Endodermal cell (in vitro differentiated cells): Measurements from ENCODE around the gene OIP5. TPM values are rescaled to one million over a fixed set of nuclear protein-coding genes. Genes with fewer than 3 reads are reported as not detected.
"Not testable (repeated sequence)": the region's sequence is repeated elsewhere in the genome, so short reads cannot be mapped to it uniquely, and the experiment has no call there.

Source experiments
- DNase-seq: peaks from one replicate; pipeline ENCODE4 v3.0.0-alpha.2; 2017
- H3K27ac ChIP-seq: 2 replicates; pipeline ENCODE4 v1.5.1; 2013; ENCODE audit warnings: mild to moderate bottlenecking, low read depth, low read length, moderate library complexity
- H3K27me3 ChIP-seq: 2 replicates; pipeline ENCODE4 v1.6.1; 2013; ENCODE audit warnings: mild to moderate bottlenecking, low read length, moderate library complexity; ENCODE audit not compliant: insufficient read depth, control insufficient read depth, poor library complexity, severe bottlenecking
- H3K36me3 ChIP-seq: 2 replicates; pipeline ENCODE4 v1.7.0; 2013; ENCODE audit warnings: mild to moderate bottlenecking, low read length, moderate library complexity; ENCODE audit not compliant: control insufficient read depth, insufficient read depth
- H3K4me1 ChIP-seq: one replicate; pipeline ENCODE4 v1.7.0; 2013; ENCODE audit warnings: low read length; ENCODE audit not compliant: control insufficient read depth, insufficient read depth
- H3K4me3 ChIP-seq: 2 replicates; pipeline ENCODE4 v1.5.1; 2013; ENCODE audit warnings: mild to moderate bottlenecking, low read length, moderate library complexity
- H3K9ac ChIP-seq: 2 replicates; pipeline ENCODE4 v1.6.1; 2013; ENCODE audit warnings: mild to moderate bottlenecking, low read length, moderate library complexity; ENCODE audit not compliant: poor library complexity, severe bottlenecking; ENCODE audit errors: extremely low read depth
- H3K9me3 ChIP-seq: 2 replicates; pipeline ENCODE4 v1.6.1; 2013; ENCODE audit warnings: mild to moderate bottlenecking, low read length, moderate library complexity; ENCODE audit not compliant: control insufficient read depth
- H3K27ac Mint-ChIP-seq: 2 replicates; pipeline ENCODE4 v1.8.0; 2020; ENCODE audit warnings: mixed read lengths
- H3K27me3 Mint-ChIP-seq: 2 replicates; pipeline ENCODE4 v1.8.0; 2021; ENCODE audit warnings: mild to moderate bottlenecking, mixed read lengths; ENCODE audit not compliant: insufficient read depth
- H3K36me3 Mint-ChIP-seq: 2 replicates; pipeline ENCODE4 v1.8.0; 2020; ENCODE audit warnings: low read depth, mixed read lengths
- H3K4me1 Mint-ChIP-seq: 2 replicates; pipeline ENCODE4 v1.8.0; 2020; ENCODE audit warnings: mixed read lengths
- H3K4me3 Mint-ChIP-seq: 2 replicates; pipeline ENCODE4 v1.8.0; 2020; ENCODE audit warnings: mild to moderate bottlenecking, moderate library complexity, mixed read lengths
- H3K9me3 Mint-ChIP-seq: 2 replicates; pipeline ENCODE4 v1.8.0; 2020; ENCODE audit warnings: mild to moderate bottlenecking, mixed read lengths
- WGBS, 2 experiments: methylation state at CpG; one replicate each; pipeline versions ENCODE4 v1.1.5 to v1.1.7; 2013; ENCODE audit warnings: missing lambda C conversion rate in 2 of 2, mixed read lengths in 1 of 2; ENCODE audit not compliant: insufficient coverage in 1 of 2, insufficient read length in 1 of 2; 5-methylcytosine and 5-hydroxymethylcytosine counted together
- total RNA-seq, 2 donors: library from RNA; stranded (reverse); fragmentation: NEBNext Ultra II Directional in 1 of 2; extraction: Animal tissue kit (Norgen Biotek cat#: 25700) in 1 of 2; gene quantifications; 2 replicates in 1 of 2; 3 replicates in 1 of 2; pipeline ENCODE4 v1.2.1, GENCODE V29; 2021
- TF ChIP-seq, protein P1 (sequence below): fragments of 200-600 bp; sonication (generic); conservative IDR thresholded peaks from 2 replicates; pipeline ENCODE4 v1.5.0; 2021; ENCODE audit warnings: antibody characterized with exemption, mild to moderate bottlenecking

Gene OIP5
- total RNA-seq, 2 donors from 2014 or later = 18.9 to 22.9 TPM

GRCh38 chr15:41307679-41308078, 24.7 kb downstream of the OIP5 start:
- Histone ChIP-seq H3K9me3 (no peaks in the 10 kb centered on the region), H3K4me1 (no peaks in the 10 kb centered on the region), H3K4me3 (no peak overlapping the region), H3K36me3 (peaks cover 36% of the 10 kb centered on the region), H3K27me3 (no peaks in the 10 kb centered on the region), H3K27ac (no peak overlapping the region), H3K9ac (no peak overlapping the region)
- WGBS, 2 experiments = 74 to 86% methylated on average over 3 to 5 of the region's 5 CpGs
- TF ChIP-seq, protein P1, sequence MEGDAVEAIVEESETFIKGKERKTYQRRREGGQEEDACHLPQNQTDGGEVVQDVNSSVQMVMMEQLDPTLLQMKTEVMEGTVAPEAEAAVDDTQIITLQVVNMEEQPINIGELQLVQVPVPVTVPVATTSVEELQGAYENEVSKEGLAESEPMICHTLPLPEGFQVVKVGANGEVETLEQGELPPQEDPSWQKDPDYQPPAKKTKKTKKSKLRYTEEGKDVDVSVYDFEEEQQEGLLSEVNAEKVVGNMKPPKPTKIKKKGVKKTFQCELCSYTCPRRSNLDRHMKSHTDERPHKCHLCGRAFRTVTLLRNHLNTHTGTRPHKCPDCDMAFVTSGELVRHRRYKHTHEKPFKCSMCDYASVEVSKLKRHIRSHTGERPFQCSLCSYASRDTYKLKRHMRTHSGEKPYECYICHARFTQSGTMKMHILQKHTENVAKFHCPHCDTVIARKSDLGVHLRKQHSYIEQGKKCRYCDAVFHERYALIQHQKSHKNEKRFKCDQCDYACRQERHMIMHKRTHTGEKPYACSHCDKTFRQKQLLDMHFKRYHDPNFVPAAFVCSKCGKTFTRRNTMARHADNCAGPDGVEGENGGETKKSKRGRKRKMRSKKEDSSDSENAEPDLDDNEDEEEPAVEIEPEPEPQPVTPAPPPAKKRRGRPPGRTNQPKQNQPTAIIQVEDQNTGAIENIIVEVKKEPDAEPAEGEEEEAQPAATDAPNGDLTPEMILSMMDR = no peak
- Mint-ChIP-seq H3K4me1 (peaks cover 17% of the 10 kb centered on the region), H3K27ac (no peak overlapping the region), H3K36me3 (peaks cover 12% of the 10 kb centered on the region), H3K4me3 (no peak overlapping the region), H3K27me3 (no peaks in the 10 kb centered on the region), H3K9me3 (no peaks in the 10 kb centered on the region)
- DNase-seq = no peak

GRCh38 chr15:41304149-41304770, 28.1 kb downstream of the OIP5 start:
- Histone ChIP-seq H3K4me1 (no peaks in the 10 kb centered on the region), H3K9me3 (no peaks in the 10 kb centered on the region), H3K36me3 (peaks cover 43% of the 10 kb centered on the region), H3K4me3 (no peak overlapping the region), H3K27ac (no peak overlapping the region), H3K9ac (no peak overlapping the region), H3K27me3 (no peaks in the 10 kb centered on the region)
- H3K9me3 Mint-ChIP-seq = no peaks in the 10 kb centered on the region
- H3K4me1 Mint-ChIP-seq = peaks cover 37% of the 10 kb centered on the region
- peaks cover 19% of the 10 kb centered on the region for H3K36me3 Mint-ChIP-seq
- no peak for DNase-seq
- TF ChIP-seq, protein P1 = no peak
- 95 to 100% methylated on average over 3 of the region's 3 CpGs for WGBS, 2 experiments
- H3K27me3 Mint-ChIP-seq = no peaks in the 10 kb centered on the region
- H3K27ac Mint-ChIP-seq = no peak overlapping the region
- H3K4me3 Mint-ChIP-seq = peak overlapping the region; percentile 2

DNA sequence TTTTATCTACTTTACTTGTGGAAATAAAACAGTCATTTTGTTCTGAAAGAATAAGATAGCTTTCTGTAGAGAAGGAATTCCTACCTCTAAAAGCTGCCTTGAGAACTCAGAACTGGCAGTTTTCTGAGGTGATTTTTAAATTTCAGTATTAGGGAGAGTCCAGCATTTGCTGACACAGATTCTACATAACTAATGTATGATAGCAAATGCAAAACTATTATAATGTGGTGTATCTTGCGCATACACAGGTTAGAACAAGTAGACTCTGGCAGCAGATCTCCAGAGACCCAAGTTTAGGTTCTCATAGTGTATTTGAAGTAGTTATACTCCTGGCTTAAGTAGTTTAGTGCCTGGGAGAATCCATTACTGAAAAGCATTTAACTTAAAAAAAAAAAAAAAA, 30.8 kb downstream of the OIP5 start:
- H3K4me3 ChIP-seq = no peak overlapping the region
- H3K36me3 ChIP-seq = peaks cover 54% of the 10 kb centered on the region
- no peak for DNase-seq
- Mint-ChIP-seq H3K27ac (no peak overlapping the region), H3K9me3 (no peaks in the 10 kb centered on the region), H3K36me3 (peaks cover 31% of the 10 kb centered on the region), H3K4me1 (peaks cover 37% of the 10 kb centered on the region), H3K4me3 (no peak overlapping the region), H3K27me3 (no peaks in the 10 kb centered on the region)
- H3K9ac ChIP-seq = no peak overlapping the region
- no peaks in the 10 kb centered on the region for H3K27me3 ChIP-seq
- TF ChIP-seq, protein P1 = no peak
- WGBS, 2 experiments = 95% methylated on average over 1 of the region's 1 CpG; no CpG with 5 or more reads in 1 of the 2 experiments
- no peak overlapping the region for H3K27ac ChIP-seq
- no peaks in the 10 kb centered on the region for H3K9me3 ChIP-seq
- no peaks in the 10 kb centered on the region for H3K4me1 ChIP-seq

GRCh38 chr15:41301139-41301538, 31.3 kb downstream of the OIP5 start:
- not testable (repeated sequence) for H3K4me3 ChIP-seq, H3K4me1 ChIP-seq, DNase-seq, H3K9me3 ChIP-seq, H3K9me3 Mint-ChIP-seq, H3K27ac ChIP-seq, H3K27me3 Mint-ChIP-seq, H3K4me3 Mint-ChIP-seq, H3K27me3 ChIP-seq, H3K9ac ChIP-seq, H3K27ac Mint-ChIP-seq
- H3K36me3 ChIP-seq = peaks cover 50% of the 10 kb centered on the region
- Mint-ChIP-seq H3K36me3 (peaks cover 32% of the 10 kb centered on the region), H3K4me1 (peaks cover 37% of the 10 kb centered on the region)
- WGBS, 2 experiments = 90 to 100% methylated on average over 1 to 2 of the region's 2 CpGs
